GM12873 (cell line): ENCODE results near the gene TULP3.
A peak's percentile ranks its signal among the peaks of the same experiment; 100 is the strongest.

Source experiments
- CTCF ChIP-seq: IDR thresholded peaks from 2 replicates; pipeline ENCODE4 v1.5.1; 2012; ENCODE audit warnings: low read depth, mild to moderate bottlenecking, moderate library complexity, low read length, control low read depth; ENCODE audit not compliant: insufficient read depth; ENCODE audit errors: missing control alignments

TULP3 gene

GRCh38 chr12:2936301-2936700, 45.6 kb downstream of the TULP3 start:
- no peak for TF ChIP-seq CTCF

GRCh38 chr12:2937500-2937899, 46.8 kb downstream of the TULP3 start:
- no peak for TF ChIP-seq CTCF

- no peak for TF ChIP-seq CTCF
Measured at GRCh38 chr12:2939191-2939590, 48.5 kb downstream of the TULP3 start.

- TF ChIP-seq CTCF, result no peak
Measured at GRCh38 chr12:2940564-2940963, 49.9 kb downstream of the TULP3 start.

GRCh38 chr12:2941524-2941923, 50.8 kb downstream of the TULP3 start:
- TF ChIP-seq CTCF, result no peak

GRCh38 chr12:2944401-2945047, 53.8 kb downstream of the TULP3 start:
- peak; percentile 87 for TF ChIP-seq CTCF

- TF ChIP-seq CTCF, result no peak
Measured at GRCh38 chr12:2949411-2949810, 58.7 kb downstream of the TULP3 start.

GRCh38 chr12:2955888-2956287, 65.2 kb downstream of the TULP3 start:
- TF ChIP-seq CTCF, result no peak
